ENCODE data around the gene IER5. TPM values are rescaled to one million over a fixed set of nuclear protein-coding genes. Genes with fewer than 3 reads are reported as not detected.

IER5 gene
- total and polyA plus RNA-seq, 2 of the 13 experiments (the other 11 are each of a cell fraction or from before 2014, with no cell fraction given), result 2.5 to 3.5 TPM

DNA sequence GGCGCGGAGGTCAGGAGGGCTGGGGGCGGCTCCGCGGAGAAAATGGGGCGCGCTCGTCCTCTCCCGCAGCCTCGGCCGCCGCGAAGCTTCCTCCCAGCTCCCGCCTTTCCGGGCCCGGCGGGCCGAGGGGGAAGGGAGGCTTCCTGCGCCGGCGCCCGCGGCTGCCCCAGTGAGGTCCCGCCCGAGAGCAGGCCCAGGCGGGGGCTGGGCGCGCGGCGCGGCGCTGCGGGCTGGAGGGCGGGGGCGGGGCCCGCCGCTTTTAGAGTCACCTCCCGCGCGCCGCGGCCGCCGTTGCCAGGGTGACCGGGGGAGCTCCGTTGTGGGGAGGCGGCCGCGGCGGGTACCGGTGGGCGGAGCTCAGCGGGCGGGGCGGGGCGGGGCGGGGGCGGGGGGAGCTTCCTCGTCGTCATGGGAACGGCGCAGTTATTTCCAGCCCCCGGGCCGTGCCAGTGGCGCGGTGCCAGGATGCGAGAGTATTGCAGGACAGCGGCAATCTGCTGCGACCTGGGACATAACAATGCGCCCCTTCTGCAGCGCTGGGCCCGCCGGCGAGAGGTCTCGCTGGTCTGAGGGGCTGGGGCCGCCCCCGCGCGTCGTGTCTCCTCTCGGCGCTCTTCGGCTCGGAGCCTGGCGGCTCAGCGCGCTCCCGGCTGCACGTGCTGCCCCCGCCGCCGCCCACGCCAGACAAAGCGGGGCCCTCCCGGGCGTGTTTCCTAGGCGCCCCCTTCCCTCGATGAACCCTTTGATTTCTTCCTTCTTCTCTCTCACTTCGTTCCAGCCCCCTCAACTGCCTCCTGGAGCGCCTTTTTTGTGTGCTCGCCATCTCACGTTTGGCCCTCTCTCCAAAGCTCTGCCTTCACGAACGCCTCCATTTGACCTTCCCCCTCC, 16.9 kb downstream of the IER5 start (continued):
- TF ChIP-seq, protein P1, sequence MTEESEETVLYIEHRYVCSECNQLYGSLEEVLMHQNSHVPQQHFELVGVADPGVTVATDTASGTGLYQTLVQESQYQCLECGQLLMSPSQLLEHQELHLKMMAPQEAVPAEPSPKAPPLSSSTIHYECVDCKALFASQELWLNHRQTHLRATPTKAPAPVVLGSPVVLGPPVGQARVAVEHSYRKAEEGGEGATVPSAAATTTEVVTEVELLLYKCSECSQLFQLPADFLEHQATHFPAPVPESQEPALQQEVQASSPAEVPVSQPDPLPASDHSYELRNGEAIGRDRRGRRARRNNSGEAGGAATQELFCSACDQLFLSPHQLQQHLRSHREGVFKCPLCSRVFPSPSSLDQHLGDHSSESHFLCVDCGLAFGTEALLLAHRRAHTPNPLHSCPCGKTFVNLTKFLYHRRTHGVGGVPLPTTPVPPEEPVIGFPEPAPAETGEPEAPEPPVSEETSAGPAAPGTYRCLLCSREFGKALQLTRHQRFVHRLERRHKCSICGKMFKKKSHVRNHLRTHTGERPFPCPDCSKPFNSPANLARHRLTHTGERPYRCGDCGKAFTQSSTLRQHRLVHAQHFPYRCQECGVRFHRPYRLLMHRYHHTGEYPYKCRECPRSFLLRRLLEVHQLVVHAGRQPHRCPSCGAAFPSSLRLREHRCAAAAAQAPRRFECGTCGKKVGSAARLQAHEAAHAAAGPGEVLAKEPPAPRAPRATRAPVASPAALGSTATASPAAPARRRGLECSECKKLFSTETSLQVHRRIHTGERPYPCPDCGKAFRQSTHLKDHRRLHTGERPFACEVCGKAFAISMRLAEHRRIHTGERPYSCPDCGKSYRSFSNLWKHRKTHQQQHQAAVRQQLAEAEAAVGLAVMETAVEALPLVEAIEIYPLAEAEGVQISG (CRISPR knock-in tag; IDR thresholded peaks at IDR 0.05), result peak; percentile 65
- peak; percentile 64; the same call in 1 of the 2 replicates for TF ChIP-seq ZNF563 (CRISPR knock-in tag; IDR thresholded peaks at IDR 0.05)
- TF ChIP-seq, protein P2, sequence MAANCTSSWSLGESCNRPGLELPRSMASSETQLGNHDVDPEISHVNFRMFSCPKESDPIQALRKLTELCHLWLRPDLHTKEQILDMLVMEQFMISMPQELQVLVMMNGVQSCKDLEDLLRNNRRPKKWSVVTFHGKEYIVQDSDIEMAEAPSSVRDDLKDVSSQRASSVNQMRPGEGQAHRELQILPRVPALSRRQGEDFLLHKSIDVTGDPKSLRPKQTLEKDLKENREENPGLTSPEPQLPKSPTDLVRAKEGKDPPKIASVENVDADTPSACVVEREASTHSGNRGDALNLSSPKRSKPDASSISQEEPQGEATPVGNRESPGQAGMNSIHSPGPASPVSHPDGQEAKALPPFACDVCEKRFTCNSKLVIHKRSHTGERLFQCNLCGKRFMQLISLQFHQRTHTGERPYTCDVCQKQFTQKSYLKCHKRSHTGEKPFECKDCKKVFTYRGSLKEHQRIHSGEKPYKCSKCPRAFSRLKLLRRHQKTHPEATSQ (CRISPR knock-in tag; IDR thresholded peaks at IDR 0.05; ENCODE audit: borderline replicate concordance), result no peak
- TF ChIP-seq, protein P3, sequence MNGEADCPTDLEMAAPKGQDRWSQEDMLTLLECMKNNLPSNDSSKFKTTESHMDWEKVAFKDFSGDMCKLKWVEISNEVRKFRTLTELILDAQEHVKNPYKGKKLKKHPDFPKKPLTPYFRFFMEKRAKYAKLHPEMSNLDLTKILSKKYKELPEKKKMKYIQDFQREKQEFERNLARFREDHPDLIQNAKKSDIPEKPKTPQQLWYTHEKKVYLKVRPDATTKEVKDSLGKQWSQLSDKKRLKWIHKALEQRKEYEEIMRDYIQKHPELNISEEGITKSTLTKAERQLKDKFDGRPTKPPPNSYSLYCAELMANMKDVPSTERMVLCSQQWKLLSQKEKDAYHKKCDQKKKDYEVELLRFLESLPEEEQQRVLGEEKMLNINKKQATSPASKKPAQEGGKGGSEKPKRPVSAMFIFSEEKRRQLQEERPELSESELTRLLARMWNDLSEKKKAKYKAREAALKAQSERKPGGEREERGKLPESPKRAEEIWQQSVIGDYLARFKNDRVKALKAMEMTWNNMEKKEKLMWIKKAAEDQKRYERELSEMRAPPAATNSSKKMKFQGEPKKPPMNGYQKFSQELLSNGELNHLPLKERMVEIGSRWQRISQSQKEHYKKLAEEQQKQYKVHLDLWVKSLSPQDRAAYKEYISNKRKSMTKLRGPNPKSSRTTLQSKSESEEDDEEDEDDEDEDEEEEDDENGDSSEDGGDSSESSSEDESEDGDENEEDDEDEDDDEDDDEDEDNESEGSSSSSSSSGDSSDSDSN (CRISPR knock-in tag; IDR thresholded peaks at IDR 0.05), result 0 out of 2 replicates have a peak, but pooled peaks have one; percentile 36
- TF ChIP-seq, protein P4, sequence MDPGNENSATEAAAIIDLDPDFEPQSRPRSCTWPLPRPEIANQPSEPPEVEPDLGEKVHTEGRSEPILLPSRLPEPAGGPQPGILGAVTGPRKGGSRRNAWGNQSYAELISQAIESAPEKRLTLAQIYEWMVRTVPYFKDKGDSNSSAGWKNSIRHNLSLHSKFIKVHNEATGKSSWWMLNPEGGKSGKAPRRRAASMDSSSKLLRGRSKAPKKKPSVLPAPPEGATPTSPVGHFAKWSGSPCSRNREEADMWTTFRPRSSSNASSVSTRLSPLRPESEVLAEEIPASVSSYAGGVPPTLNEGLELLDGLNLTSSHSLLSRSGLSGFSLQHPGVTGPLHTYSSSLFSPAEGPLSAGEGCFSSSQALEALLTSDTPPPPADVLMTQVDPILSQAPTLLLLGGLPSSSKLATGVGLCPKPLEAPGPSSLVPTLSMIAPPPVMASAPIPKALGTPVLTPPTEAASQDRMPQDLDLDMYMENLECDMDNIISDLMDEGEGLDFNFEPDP (CRISPR knock-in tag; conservative IDR thresholded peaks at IDR 0.05), result 0 out of 2 replicates have a peak, but pooled peaks have one; percentile 32
- TF ChIP-seq, protein P5, sequence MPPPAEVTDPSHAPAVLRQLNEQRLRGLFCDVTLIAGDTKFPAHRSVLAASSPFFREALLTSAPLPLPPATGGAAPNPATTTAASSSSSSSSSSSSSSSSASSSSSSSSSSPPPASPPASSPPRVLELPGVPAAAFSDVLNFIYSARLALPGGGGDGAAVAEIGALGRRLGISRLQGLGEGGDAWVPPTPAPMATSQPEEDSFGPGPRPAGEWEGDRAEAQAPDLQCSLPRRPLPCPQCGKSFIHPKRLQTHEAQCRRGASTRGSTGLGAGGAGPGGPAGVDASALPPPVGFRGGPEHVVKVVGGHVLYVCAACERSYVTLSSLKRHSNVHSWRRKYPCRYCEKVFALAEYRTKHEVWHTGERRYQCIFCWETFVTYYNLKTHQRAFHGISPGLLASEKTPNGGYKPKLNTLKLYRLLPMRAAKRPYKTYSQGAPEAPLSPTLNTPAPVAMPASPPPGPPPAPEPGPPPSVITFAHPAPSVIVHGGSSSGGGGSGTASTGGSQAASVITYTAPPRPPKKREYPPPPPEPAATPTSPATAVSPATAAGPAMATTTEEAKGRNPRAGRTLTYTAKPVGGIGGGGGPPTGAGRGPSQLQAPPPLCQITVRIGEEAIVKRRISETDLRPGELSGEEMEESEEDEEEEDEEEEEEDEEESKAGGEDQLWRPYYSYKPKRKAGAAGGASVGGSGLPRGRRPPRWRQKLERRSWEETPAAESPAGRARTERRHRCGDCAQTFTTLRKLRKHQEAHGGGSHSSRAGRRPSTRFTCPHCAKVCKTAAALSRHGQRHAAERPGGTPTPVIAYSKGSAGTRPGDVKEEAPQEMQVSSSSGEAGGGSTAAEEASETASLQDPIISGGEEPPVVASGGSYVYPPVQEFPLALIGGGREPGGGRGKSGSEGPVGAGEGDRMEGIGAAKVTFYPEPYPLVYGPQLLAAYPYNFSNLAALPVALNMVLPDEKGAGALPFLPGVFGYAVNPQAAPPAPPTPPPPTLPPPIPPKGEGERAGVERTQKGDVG (CRISPR knock-in tag; IDR thresholded peaks at IDR 0.05; ENCODE audit: borderline replicate concordance), result no peak
- peak; percentile 47; the same call in 1 of the 2 replicates for TF ChIP-seq YEATS4 (CRISPR knock-in tag; IDR thresholded peaks at IDR 0.05; ENCODE audit: borderline replicate concordance)
- TF ChIP-seq ZNF253 (CRISPR knock-in tag; IDR thresholded peaks at IDR 0.05; ENCODE audit: borderline replicate concordance), result peak; percentile 54; the same call in 1 of the 2 replicates
- no peak for TF ChIP-seq KDM3A (CRISPR knock-in tag; IDR thresholded peaks at IDR 0.05; ENCODE audit: low read depth)
- TF ChIP-seq ZNF101 (CRISPR knock-in tag; IDR thresholded peaks at IDR 0.05; ENCODE audit: borderline replicate concordance, low read depth), result no peak
- TF ChIP-seq FOXJ3 (CRISPR knock-in tag; IDR thresholded peaks at IDR 0.05; ENCODE audit: borderline replicate concordance), result no peak
- TF ChIP-seq SNRNP70 (IDR thresholded peaks at IDR 0.05; ENCODE audit: low read depth, low read length), result no peak
- peak; percentile 29 for TF ChIP-seq SKI (IDR thresholded peaks at IDR 0.05; ENCODE audit: partially characterized antibody)
- TF ChIP-seq ZNF230 (CRISPR knock-in tag; IDR thresholded peaks at IDR 0.05), result no peak
